Measurements from ENCODE around the gene NACC2.

GRCh38 chr9:136009516-136009915 lies 85.6 kb downstream of the NACC2 start:
- TF ChIP-seq POLR2AphosphoS5 (IDR thresholded peaks at IDR 0.05): no peak
- TF ChIP-seq CTCF (IDR thresholded peaks at IDR 0.05): no peak

Measured in gastroesophageal sphincter (tissue), 3 donors.